Right cardiac atrium (tissue), 5 donors: Measurements from ENCODE around the gene RUFY1. TPM values are rescaled to one million over a fixed set of nuclear protein-coding genes. Genes with fewer than 3 reads are reported as not detected.
"Not testable (repeated sequence)": the region's sequence is repeated elsewhere in the genome, so short reads cannot be mapped to it uniquely, and the experiment has no call there.

ENCODE experiments used
- ATAC-seq, 2 donors: fragments of 200-7000 bp; cut with Tn5 transposase; one replicate each; pipeline versions ENCODE4 v1.8.0 to v1.9.1; 2020; ENCODE audit warnings: moderate library complexity in 2 of 2, mild to moderate bottlenecking in 1 of 2
- DNase-seq, 3 donors: peaks; one replicate each; pipeline ENCODE4 v3.0.0-alpha.2; 2020
- H3K27ac ChIP-seq: one replicate; pipeline ENCODE4 v1.5.1; 2013; ENCODE audit warnings: mild to moderate bottlenecking, low read length, control low read depth, moderate library complexity
- H3K27me3 ChIP-seq: one replicate; pipeline ENCODE4 v1.6.1; 2013; ENCODE audit not compliant: control insufficient read depth, insufficient read depth
- H3K4me1 ChIP-seq: one replicate; pipeline ENCODE4 v1.6.1; 2013; ENCODE audit warnings: low read length; ENCODE audit not compliant: control insufficient read depth, insufficient read depth
- H3K4me3 ChIP-seq: one replicate; pipeline ENCODE4 v1.5.1; 2013; ENCODE audit warnings: low read length, control low read depth
- H3K9me3 ChIP-seq: one replicate; pipeline ENCODE4 v1.6.1; 2013; ENCODE audit warnings: low read length; ENCODE audit not compliant: control insufficient read depth
- WGBS: extraction: QIAGEN DNeasy Blood & Tissue Kit; methylation state at CpG from one replicate; pipeline ENCODE4 v1.1.7; 2013; 5-methylcytosine and 5-hydroxymethylcytosine counted together
- intact Hi-C, 4 donors: fragments of 100-400 bp; cut with DNase I; formaldehyde crosslinking; loops; one replicate each; pipeline versions ENCODE4 v1.11.0 to v1.14.0; 2022 to 2023
- polyA plus RNA-seq: library from polyadenylated mRNA; stranded (reverse); fragments of 200-250 nt; gene quantifications from one replicate; pipeline ENCODE4 v1.2.3, GENCODE V29; 2013
- total RNA-seq, 4 donors: library from RNA; stranded (reverse); fragmentation: NEBNext Ultra II Directional; extraction: Animal tissue kit (Norgen Biotek cat#: 25700); gene quantifications; one replicate each; pipeline ENCODE4 v1.2.1, GENCODE V29; 2021
- donor health status: healthy with polysubstance abuse.
- donor health status: DM: no; HTN: yes; CAD: no.
- donor health status: DM: no; HTN: no; CAD: no.
- donor health status: DM: no; HTN: yes; CAD: no; lungs with severe emphysema.
- donor health status: DM: yes; HTN: yes; CAD: no.

Gene RUFY1
- total and polyA plus RNA-seq, 5 donors = 18.9 to 25.6 (median 23.1) TPM

GRCh38 chr5:179516221-179516620 lies 34.1 kb upstream of the RUFY1 start:
- H3K27ac ChIP-seq = no peak overlapping the region

GRCh38 chr5:179517746-179518145 lies 32.6 kb upstream of the RUFY1 start:
- H3K4me3 ChIP-seq = not testable (repeated sequence)

More at GRCh38 chr5:179516221-179516620, 34.1 kb upstream of the RUFY1 start:
- 84% methylated on average over 9 of the region's 9 CpGs for WGBS
- ATAC-seq (no peak), DNase-seq (no peak)
- intact Hi-C loops = no loop called here
- no peaks in the 10 kb centered on the region for H3K9me3 ChIP-seq
- H3K4me3 ChIP-seq = no peak overlapping the region
- H3K4me1 ChIP-seq = no peaks in the 10 kb centered on the region
- no peaks in the 10 kb centered on the region for H3K27me3 ChIP-seq

GRCh38 chr5:179518369-179518768 lies 32.0 kb upstream of the RUFY1 start:
- not testable (repeated sequence) for H3K9me3 ChIP-seq

More at GRCh38 chr5:179517746-179518145, 32.6 kb upstream of the RUFY1 start:
- WGBS = 69% methylated on average over 5 of the region's 7 CpGs
- H3K9me3 ChIP-seq, DNase-seq, H3K27ac ChIP-seq, H3K27me3 ChIP-seq, intact Hi-C loops, H3K4me1 ChIP-seq, ATAC-seq: not testable (repeated sequence)

GRCh38 chr5:179519416-179520070 lies 30.8 kb upstream of the RUFY1 start:
- ATAC-seq, H3K27me3 ChIP-seq, intact Hi-C loops, H3K9me3 ChIP-seq, H3K4me1 ChIP-seq, H3K4me3 ChIP-seq, DNase-seq, H3K27ac ChIP-seq: not testable (repeated sequence)
- 55% methylated on average over 14 of the region's 15 CpGs for WGBS

More at GRCh38 chr5:179518369-179518768, 32.0 kb upstream of the RUFY1 start:
- H3K27ac ChIP-seq, intact Hi-C loops, DNase-seq, H3K27me3 ChIP-seq, H3K4me1 ChIP-seq, H3K4me3 ChIP-seq: not testable (repeated sequence)
- peak in 1 of 2 donors; percentile 29 for ATAC-seq
- 37% methylated on average over 14 of the region's 17 CpGs for WGBS

DNA sequence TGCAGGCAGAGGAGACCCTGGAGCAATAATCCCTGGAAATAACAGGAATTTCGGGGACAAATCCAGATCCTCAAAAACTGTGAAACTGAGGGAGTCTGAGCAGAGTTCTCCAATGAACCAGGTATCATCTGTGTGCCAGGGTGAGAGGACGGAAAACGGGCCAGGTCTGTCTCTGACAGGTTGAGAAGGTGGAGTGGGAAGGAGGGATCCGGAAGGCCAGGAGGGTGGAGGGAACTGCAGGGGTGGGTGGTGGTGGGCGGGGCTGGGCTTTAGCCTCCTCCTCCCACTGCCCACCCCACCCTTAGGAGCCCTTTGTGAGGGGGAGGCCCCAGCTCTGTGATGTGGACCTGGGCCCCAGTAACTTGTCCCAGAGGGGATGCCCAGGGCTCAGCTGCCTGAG lies 28.2 kb upstream of the RUFY1 start:
- ATAC-seq = not testable (repeated sequence)
- 70% methylated on average over 5 of the region's 5 CpGs for whole genome bisulfite sequencing

DNA sequence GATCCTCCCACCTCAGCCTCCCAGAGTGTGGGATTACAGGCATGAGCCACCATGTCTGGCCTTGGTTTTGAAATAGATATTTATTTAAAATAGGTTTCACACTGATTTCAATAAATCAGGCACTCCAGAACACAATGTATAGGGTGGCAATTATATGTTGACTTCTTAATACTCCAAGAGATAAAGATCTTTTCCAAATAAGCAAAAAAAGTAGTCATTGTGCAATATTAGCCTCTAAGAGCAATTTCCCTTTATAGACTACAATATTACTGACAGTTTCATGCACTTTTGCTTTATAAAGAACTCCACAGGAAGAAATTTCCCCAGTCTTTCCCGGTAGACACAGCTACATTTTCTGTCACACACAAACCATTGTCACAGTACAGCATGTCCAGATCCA lies 23.4 kb upstream of the RUFY1 start:
- H3K4me3 ChIP-seq = no peak overlapping the region
- ATAC-seq (no peak), DNase-seq (no peak)
- intact Hi-C loops = no loop called here
- H3K27ac ChIP-seq = no peak overlapping the region
- no peaks in the 10 kb centered on the region for H3K9me3 ChIP-seq
- no peaks in the 10 kb centered on the region for H3K27me3 ChIP-seq
- 56% methylated on average over 1 of the region's 1 CpG for WGBS
- no peaks in the 10 kb centered on the region for H3K4me1 ChIP-seq

More for the DNA sequence above, 28.2 kb upstream of the RUFY1 start:
- H3K4me1 ChIP-seq, H3K27me3 ChIP-seq, H3K27ac ChIP-seq, intact Hi-C loops, H3K9me3 ChIP-seq, DNase-seq, H3K4me3 ChIP-seq: not testable (repeated sequence)

- Histone ChIP-seq H3K27ac (no peak overlapping the region), H3K4me1 (no peaks in the 10 kb centered on the region), H3K27me3 (no peaks in the 10 kb centered on the region), H3K4me3 (peak overlapping the region; percentile 26), H3K9me3 (no peaks in the 10 kb centered on the region)
- intact Hi-C loops = no loop called here
- peak; percentile 97 to 98 for ATAC-seq
- WGBS = 24% methylated on average over 65 of the region's 65 CpGs
- DNase-seq = peak; percentile 76 to 90 (median 89)
Observed at GRCh38 chr5:179530069-179530998, 20.0 kb upstream of the RUFY1 start.

- no peak overlapping the region for H3K4me3 ChIP-seq
- no peaks in the 10 kb centered on the region for H3K4me1 ChIP-seq
- H3K27me3 ChIP-seq = no peaks in the 10 kb centered on the region
- no peaks in the 10 kb centered on the region for H3K9me3 ChIP-seq
- 79% methylated on average over 6 of the region's 6 CpGs for WGBS
- ATAC-seq (no peak), DNase-seq (no peak)
- intact Hi-C loops = no loop called here
- H3K27ac ChIP-seq = no peak overlapping the region
Observed at GRCh38 chr5:179533024-179533423, 17.3 kb upstream of the RUFY1 start.

GRCh38 chr5:179533907-179534306 lies 16.4 kb upstream of the RUFY1 start:
- no peak overlapping the region for H3K27ac ChIP-seq
- no peaks in the 10 kb centered on the region for H3K27me3 ChIP-seq
- H3K9me3 ChIP-seq = no peaks in the 10 kb centered on the region
- ATAC-seq (no peak), DNase-seq (no peak)
- WGBS = 92% methylated on average over 5 of the region's 5 CpGs
- no peak overlapping the region for H3K4me3 ChIP-seq
- H3K4me1 ChIP-seq = no peaks in the 10 kb centered on the region
- intact Hi-C loops = no loop called here

DNA sequence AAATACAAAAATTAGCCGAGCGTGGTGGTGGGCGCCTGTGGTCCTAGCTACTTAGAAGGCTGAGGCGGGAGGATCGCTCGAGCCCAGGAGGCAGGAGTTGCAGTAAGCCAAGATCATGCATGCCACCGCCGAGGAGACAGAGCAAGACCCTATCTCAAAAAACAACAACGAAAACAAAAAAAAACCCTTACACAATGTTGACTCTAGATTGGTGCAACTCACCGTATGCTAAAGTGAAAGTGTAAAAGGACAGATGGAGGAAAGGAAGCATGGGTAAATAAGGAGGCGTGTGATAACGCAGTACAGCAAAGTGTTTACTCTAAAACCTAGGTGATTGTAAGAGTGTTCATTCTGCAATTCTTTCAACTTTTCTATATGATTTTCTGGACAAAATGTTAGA lies 15.9 kb upstream of the RUFY1 start:
- H3K9me3 ChIP-seq = no peaks in the 10 kb centered on the region
- H3K27ac ChIP-seq = no peak overlapping the region
- intact Hi-C loops = no loop called here
- H3K4me1 ChIP-seq = no peaks in the 10 kb centered on the region
- ATAC-seq (no peak), DNase-seq (no peak)
- H3K27me3 ChIP-seq = no peaks in the 10 kb centered on the region
- 83% methylated on average over 12 of the region's 12 CpGs for WGBS
- H3K4me3 ChIP-seq = no peak overlapping the region

- Histone ChIP-seq H3K27ac (no peak overlapping the region), H3K4me1 (no peaks in the 10 kb centered on the region), H3K9me3 (no peaks in the 10 kb centered on the region), H3K4me3 (no peak overlapping the region), H3K27me3 (no peaks in the 10 kb centered on the region)
- WGBS = 65% methylated on average over 6 of the region's 6 CpGs
- no peak for ATAC-seq
- DNase-seq = no peak
- intact Hi-C loops = no loop called here
Observed at GRCh38 chr5:179536676-179537075, 13.7 kb upstream of the RUFY1 start.
